Measurements from ENCODE around the gene CYP46A1.
"Not testable (repeated sequence)": the region's sequence is repeated elsewhere in the genome, so short reads cannot be mapped to it uniquely, and the experiment has no call there.

Gene CYP46A1

GRCh38 chr14:99683619-99684409 lies at the start of gene CYP46A1:
Gene CYP46A1, plus strand, starts transcription at chr14:99684298. Its CDS starts 120 bp downstream, at chr14:99684418.
- DNase-seq (ENCODE audit: low spot score): peak; percentile 99

GRCh38 chr14:99634443-99634842 lies 49.7 kb upstream of the CYP46A1 start:
- no peak for DNase-seq (ENCODE audit: low spot score)

- DNase-seq (ENCODE audit: low spot score): no peak
Observed at GRCh38 chr14:99635116-99635515, 49.0 kb upstream of the CYP46A1 start.

- DNase-seq (ENCODE audit: low spot score): no peak
Observed at GRCh38 chr14:99636487-99636886, 47.6 kb upstream of the CYP46A1 start.

- no peak for DNase-seq (ENCODE audit: low spot score)
Observed at GRCh38 chr14:99637624-99638023, 46.5 kb upstream of the CYP46A1 start.

GRCh38 chr14:99642771-99643170 lies 41.3 kb upstream of the CYP46A1 start:
- not testable (repeated sequence) for DNase-seq (ENCODE audit: low spot score)

- no peak for DNase-seq (ENCODE audit: low spot score)
Observed at GRCh38 chr14:99643343-99643742, 40.8 kb upstream of the CYP46A1 start.

GRCh38 chr14:99644035-99644587 lies 40.0 kb upstream of the CYP46A1 start:
- DNase-seq (ENCODE audit: low spot score): no peak

GRCh38 chr14:99644723-99645544 lies 39.2 kb upstream of the CYP46A1 start, which contains the start of gene HHIPL1:
Gene HHIPL1, plus strand, starts transcription at chr14:99645129. Its CDS starts 79 bp downstream, at chr14:99645208.
- no peak for DNase-seq (ENCODE audit: low spot score)

- no peak for DNase-seq (ENCODE audit: low spot score)
Observed at GRCh38 chr14:99645545-99646505, 38.3 kb upstream of the CYP46A1 start.

GRCh38 chr14:99647411-99647810 lies 36.7 kb upstream of the CYP46A1 start:
- DNase-seq (ENCODE audit: low spot score): no peak

- no peak for DNase-seq (ENCODE audit: low spot score)
Observed at GRCh38 chr14:99648027-99648784, 35.9 kb upstream of the CYP46A1 start.

- DNase-seq (ENCODE audit: low spot score): no peak
Observed at GRCh38 chr14:99649219-99649618, 34.9 kb upstream of the CYP46A1 start.

GRCh38 chr14:99649643-99650042 lies 34.5 kb upstream of the CYP46A1 start:
- DNase-seq (ENCODE audit: low spot score): no peak

- no peak for DNase-seq (ENCODE audit: low spot score)
Observed at GRCh38 chr14:99650189-99650588, 33.9 kb upstream of the CYP46A1 start.

- no peak for DNase-seq (ENCODE audit: low spot score)
Observed at GRCh38 chr14:99651953-99652746, 31.9 kb upstream of the CYP46A1 start.

- no peak for DNase-seq (ENCODE audit: low spot score)
Observed at GRCh38 chr14:99654235-99654985, 29.7 kb upstream of the CYP46A1 start.

GRCh38 chr14:99655521-99655920 lies 28.6 kb upstream of the CYP46A1 start:
- DNase-seq (ENCODE audit: low spot score): no peak

GRCh38 chr14:99656171-99656570 lies 27.9 kb upstream of the CYP46A1 start:
- no peak for DNase-seq (ENCODE audit: low spot score)

Data from SW480 (cell line).